Measurements from ENCODE around the gene LGALS1.

The LGALS1 gene

DNA sequence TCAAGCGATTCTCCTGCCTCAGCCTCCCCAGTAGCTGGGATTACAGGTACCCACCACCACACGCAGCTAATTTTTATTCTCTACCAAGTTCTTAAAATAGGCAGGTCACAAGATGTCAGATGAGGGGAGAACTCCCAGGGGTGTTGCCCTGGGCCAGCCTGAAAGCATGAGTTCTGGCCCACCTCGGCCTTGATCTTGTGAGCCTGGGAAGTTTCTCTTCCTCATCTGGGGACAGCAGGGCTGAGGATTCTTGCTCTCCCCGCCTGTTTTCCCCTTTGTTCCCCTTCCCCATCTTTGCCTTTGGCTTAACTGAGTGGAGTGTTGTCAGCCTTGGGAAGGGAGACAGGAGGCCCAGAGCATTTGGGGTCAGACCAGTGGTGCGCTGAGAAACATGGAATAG, 13.4 kb upstream of the LGALS1 start:
- DNase-seq (ENCODE audit: low read depth in 2 of 2), result no peak

DNA sequence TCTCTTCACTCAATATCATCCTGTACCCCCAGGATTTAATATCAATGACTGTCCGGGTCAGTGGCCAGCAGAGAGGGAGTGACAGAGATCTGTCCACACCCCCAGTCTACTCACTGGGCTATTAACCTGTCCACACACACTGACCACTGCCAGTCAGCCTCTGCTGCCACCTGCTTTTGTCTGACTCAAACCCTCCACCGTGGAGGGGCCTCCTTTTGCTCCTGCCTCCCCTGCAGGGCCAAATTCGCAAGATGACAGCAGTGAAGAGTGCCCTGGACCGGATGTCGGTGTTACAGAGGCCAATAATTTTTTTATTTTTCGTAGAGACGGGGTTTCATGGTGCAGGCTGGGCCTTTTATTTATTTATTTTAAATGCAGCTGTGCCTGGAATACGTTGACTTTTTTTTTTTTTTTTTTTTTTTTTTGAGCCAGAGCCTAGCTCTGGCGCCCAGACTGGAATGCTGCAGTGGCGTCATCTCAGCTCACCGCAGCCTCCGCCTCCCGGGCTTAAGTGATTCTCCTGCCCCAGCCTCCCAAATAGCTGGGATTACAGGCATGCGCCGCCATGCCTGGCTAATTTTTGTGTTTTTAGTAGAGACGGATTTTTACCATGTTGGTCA, 11.8 kb upstream of the LGALS1 start:
- no peak for DNase-seq (ENCODE audit: low read depth in 2 of 2)

DNA sequence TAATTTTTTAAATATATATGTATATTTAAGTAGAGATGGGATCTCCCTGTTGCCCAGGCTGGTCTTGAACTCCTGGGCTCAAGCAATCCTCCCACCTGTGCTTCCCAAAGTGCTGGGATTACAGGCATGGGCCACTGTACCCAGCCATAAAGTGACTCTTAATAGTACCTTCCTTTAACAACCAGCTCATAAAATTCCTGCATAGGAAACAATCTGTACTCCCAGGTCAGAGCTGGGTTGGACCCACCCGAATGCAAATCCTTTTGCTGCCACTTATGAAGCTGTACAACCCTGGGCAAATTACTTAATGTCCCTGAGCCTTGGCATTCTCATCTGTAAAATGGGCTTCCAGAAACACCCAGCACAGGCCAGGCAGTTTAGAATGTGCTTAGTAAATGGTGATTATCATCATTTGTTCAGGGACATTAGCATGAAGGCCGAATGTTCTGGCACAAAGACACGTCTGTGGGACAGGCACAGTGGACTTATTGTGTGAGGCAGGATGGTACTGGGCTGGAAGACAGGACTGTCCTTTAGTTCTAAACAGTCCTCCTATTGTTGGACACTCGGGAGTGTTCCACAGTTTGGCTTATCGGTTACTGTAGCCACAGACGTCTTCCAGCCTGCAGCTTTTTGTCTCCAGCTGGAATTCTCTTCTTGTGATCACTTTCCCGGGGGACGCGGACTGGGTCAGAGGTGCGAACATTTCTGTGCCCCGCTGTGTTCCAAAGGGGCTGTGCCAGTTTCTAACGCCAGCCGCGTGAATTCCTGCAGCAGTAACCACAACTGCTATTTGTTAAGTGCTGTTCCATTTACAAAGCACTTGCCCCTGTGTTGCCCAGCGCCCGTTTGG, 11.0 kb upstream of the LGALS1 start:
- no peak for DNase-seq (ENCODE audit: low read depth in 2 of 2)

DNA sequence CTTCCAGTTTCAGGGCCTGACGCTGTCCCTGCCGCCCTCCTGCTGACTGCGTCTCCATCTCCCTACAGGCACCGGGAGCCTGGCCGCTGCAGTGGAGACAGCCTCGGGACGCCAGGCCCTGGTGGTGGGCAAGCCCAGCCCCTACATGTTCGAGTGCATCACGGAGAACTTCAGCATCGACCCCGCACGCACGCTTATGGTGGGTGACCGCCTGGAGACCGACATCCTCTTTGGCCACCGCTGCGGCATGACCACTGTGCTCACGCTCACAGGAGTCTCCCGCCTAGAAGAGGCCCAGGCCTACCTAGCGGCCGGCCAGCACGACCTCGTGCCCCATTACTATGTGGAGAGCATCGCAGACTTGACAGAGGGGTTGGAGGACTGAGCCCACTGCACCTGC, 9.9 kb upstream of the LGALS1 start:
- no peak for DNase-seq (ENCODE audit: low read depth in 2 of 2)

DNA sequence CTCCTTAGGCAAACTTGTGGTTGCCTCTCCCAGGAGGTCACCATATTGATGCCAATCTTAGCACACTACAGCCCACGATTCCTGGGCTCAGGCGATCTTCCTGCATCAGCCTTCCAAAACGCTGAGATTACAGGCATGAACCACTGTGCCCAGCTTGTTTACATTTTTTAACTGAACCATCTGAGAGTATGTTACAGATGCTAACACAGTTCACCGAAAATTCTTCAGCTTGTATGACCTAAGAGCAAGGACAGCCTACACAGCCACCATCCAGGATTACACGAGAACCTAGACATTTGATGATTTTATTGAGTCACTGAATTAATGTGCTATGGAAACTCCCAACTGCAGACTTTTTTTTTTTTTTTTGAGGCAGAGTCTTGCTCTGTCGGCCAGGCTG, 5.8 kb upstream of the LGALS1 start:
- DNase-seq (ENCODE audit: low read depth in 2 of 2), result no peak

DNA sequence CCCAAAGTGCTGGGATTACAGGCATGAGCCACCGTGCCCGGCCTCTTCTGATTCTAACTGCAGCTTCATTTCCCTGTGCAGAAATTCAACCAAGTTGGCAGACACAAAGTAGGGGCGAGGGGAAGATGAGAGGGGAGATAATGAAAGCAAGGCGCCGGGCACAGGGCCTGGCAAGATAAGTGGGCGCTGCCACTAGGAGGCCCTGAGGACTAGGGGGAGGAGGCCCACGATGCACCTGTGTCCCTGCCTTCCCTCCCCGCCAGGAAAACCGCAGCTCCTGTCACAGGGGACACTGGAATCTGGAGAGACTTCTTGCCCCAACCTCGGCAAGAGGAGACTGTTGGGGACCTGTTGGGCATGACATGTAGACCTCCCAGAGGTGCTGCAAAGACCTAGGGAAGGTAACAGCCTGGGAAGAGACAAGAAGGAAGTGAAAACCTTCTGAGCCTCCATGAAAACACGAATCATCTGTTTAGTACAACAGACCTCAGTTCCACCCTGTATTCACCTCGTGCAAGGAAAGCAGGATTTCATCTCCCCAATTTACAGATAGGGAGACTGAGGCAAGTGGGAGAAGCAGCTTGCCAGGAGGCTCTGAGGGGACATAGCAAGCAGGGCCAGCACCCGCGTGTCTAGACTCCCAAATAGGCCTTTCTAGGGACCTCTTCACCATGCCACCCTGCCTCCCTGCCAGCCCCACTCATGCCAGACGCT, 3.1 kb upstream of the LGALS1 start:
- DNase-seq (ENCODE audit: low read depth in 2 of 2), result no peak

DNA sequence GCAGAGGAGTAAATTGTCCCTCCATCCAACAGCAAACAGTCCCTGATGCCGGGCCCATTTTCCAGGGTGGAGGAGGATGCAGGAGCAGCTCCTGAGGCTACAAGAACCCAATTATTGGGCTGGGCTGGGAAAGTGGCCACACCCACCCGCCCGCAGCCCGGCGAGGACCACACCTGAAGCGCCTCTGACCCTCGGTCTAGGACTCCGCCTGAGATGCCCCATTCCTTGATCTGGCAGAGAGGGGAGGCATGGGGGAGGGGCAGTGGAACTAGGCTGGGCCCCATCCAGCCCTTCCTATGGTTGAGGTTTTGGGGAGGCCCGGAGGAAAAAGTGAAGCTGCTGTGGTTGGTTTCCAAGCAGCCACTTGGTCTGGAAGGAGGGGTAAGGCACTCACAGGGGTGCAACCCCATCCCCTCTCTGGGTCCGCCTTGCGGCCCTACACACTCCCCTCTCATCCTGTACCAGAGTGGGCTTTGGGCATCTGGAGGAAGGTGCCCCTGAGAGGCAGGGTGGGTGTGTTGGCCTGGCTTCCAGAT, 2.4 kb upstream of the LGALS1 start:
- no peak for DNase-seq (ENCODE audit: low read depth in 2 of 2)

DNA sequence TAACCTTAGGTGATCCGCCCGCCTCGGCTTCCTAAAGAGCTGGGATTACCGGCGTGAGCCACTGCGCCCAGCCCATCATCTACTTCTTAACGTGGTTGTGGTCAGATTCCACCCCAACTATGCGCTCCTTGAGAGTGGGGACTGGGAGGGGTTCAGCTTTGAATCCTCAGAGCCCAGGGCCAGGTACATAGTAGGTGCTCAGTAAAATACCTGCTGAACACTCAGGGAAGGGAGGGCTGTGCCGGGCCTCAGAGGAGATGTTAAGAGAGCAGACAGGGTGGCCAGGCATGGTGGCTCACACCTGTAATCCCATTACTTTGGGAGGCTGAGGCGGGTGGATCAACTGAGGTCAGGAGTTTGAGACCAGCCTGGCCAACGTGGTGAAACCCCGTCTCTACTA, 1.2 kb upstream of the LGALS1 start:
- DNase-seq (ENCODE audit: low read depth in 2 of 2), result no peak

DNA sequence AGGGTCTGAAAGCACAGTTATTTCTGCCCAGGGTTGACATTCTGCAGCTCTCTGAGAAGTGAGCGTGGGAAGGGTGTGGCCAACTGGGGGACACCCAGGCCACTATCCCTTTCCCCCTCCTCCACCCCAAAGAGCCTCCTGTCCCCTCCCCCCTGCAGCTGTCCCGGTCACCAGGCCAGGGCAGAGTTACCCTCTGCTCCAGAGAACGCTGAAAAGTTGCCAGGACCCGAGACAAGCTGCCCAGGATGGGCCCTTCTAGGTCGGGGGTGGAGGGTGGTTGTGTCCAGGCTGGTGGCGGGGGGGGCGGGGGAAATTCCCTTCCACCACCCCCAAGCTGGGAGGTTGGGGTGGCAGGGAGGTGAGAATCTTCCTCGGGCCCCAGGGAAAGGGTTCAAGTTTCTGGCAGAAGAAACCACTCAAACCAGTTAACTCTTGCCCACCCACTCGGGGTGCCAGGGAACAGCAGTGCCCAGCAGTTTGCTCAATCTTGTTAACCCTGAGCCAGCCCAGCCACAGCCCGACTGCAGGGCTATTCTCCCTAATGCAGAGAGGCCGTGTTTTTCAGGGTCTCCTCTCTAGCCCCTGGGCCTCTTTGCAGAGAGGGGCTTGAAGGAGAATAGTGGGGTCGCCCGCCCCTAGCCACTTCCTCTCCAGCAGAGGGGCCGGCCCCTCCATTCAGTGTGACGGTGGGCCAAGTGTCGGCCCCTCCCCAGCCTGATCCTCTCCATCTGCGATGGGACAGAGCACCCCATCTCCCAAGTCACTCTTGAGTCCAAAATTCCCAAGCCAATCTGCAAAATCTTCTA, 697 bp downstream of the LGALS1 start:
- no peak for DNase-seq (ENCODE audit: low read depth in 2 of 2)

DNA sequence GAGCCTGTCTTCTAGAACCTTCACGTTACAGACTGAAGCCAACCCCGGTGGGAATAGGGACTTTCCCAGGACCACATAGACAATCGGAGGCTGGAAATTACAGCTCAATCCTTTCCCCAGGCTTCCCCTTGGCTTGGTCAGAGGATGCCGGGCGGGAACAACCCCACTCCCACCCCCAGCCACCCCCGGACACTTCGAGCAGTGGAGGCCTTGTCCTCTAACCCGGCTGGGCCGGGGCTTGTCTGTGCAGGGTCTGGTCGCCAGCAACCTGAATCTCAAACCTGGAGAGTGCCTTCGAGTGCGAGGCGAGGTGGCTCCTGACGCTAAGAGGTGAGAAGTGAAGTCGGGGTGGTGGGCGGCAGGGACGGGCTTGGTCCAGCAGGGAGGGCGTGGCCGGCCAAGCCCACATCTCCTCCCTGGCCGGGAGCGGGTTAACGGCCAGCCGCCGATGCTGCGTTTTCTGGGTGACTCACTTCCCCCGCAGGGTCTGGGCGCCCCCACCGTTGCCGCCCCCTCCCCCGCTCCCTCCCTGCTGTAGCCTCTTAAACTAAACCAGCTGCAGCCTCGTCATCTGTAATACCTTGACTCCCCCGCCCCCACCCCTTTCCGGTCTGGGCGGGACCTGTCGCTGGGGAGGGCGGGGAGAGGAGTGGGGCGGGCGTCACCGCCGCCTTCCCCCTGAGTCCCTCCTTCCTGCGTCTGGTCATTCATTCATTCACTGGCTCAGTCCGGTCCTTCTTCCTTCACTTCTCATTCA, 1.5 kb downstream of the LGALS1 start:
- DNase-seq (ENCODE audit: low read depth in 2 of 2), result peak; percentile 90 to 91

DNA sequence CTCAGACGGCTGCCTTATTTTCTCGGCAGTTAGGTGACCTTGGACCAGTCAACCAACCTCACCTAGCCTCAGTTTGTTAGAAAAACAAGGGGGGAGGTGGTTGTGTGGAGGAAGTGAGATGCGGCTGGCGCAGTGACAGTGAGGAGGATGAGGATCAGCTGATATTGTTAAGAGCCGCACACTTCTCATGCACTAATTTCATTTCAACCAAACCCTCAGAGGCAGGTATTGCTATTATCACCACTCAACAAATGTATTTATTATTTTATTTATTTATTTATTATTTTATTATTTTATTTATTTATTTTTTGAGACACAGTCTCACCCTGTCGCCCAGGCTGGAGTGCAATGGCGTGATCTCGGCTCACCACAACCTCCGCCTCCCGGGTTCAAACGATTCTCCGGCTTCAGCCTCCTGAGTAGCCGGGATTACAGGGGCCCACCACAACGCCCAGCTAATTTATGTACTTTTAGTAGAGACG, 2.1 kb downstream of the LGALS1 start:
- no peak for DNase-seq (ENCODE audit: low read depth in 2 of 2)

DNA sequence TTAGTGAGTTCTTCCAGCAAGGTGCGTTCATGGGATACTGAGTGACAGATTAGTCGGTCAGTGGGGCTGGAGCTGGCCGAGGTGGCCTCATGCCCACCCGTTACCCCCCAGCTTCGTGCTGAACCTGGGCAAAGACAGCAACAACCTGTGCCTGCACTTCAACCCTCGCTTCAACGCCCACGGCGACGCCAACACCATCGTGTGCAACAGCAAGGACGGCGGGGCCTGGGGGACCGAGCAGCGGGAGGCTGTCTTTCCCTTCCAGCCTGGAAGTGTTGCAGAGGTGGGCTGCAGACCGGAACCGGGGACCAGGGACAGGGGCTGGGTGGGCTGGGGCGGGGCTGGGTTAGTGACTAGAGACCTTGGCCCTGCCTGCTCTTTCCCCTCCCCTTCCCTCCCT, 2.9 kb downstream of the LGALS1 start:
- no peak for DNase-seq (ENCODE audit: low read depth in 2 of 2)

DNA sequence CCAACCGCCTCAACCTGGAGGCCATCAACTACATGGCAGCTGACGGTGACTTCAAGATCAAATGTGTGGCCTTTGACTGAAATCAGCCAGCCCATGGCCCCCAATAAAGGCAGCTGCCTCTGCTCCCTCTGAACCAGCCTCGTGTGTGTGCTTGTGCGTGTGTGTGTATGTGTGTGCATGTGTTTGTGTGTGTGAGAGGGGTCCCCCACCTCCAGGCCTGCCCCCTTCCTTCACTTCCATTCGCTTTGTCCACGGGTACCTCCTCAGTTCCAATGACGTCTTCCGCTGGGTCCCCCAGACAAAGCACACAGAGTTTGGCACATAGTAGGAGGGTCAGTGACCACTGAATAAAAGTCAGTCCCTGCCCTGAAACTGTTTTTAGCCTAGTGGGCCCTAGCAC, 4.2 kb downstream of the LGALS1 start:
- DNase-seq (ENCODE audit: low read depth in 2 of 2), result no peak

DNA sequence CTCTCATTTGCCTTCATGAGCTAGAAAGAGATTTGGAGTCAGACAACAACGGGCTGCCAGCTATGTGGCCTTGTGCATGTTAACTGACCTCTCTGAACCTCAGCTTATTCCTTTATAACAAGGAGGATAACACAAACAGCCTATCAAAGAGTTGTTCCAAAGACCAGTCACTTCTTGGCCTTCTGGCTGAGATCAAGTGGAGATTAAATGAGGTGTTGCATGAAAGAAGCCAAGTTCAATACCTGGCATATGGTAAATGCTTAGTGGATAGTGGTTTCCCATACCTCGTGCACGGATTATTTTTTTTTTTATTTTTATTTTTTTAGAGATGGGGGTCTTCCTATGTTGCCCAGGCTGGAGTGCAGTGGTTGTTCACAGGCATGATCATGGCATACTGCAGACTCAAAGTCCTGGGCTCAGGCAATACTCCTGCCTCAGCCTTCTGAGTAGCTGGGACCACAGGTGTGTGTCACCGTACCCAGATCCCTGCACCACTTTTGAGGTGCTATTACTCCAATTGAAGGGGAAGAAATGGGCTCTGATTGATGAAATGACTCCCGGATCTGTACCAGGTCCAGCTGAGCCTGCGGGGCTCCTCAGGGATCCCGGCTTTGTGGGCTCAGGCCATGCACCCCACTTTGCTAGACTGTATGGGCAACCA, 4.9 kb downstream of the LGALS1 start:
- DNase-seq (ENCODE audit: low read depth in 2 of 2), result no peak

DNA sequence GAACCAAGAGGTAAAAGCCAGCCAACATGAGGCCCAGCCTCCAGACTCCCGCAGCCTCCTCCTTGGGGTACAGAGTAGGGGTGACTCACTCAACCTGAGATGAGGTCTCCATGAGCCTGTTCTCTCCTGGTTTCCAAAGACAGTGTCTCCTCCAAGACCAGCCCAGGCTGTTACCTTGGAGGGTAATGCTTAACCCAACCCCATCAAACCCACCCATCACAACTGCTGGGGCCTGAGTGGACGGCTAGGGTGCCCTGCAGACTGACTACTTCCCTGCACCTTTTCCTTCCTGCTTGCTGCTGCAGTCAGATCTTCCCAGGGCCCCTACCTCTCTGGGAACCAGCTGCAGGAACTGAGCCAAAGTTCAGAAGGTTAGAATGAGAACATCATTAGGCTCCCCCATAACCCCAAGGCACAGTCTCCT, 5.6 kb downstream of the LGALS1 start:
- DNase-seq (ENCODE audit: low read depth in 2 of 2), result no peak

DNA sequence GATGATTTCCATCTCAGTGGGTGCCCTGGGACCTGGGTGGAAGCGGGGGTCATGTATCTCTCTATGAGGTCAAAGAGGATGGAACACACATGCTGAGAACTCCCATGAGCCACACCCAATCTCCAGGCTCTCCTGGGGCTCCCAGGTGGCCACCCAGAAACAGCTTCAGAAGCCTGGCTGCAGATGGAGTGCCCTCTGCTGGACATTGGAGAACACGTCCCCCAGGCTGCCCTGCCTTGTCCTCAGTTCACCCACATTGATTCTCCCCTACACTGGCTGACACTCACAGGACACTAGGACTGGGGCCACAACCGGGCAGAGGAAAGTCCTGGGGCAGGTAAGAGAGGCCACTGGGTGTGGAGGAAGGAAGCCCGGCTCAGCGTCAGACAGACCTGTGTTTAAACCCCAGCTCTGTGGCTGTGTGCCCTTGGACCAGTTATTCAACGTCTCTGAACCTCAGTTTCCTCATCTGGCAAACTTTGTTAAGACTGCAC, 6.2 kb downstream of the LGALS1 start:
- peak; percentile 61 to 65 for DNase-seq (ENCODE audit: low read depth in 2 of 2)

DNA sequence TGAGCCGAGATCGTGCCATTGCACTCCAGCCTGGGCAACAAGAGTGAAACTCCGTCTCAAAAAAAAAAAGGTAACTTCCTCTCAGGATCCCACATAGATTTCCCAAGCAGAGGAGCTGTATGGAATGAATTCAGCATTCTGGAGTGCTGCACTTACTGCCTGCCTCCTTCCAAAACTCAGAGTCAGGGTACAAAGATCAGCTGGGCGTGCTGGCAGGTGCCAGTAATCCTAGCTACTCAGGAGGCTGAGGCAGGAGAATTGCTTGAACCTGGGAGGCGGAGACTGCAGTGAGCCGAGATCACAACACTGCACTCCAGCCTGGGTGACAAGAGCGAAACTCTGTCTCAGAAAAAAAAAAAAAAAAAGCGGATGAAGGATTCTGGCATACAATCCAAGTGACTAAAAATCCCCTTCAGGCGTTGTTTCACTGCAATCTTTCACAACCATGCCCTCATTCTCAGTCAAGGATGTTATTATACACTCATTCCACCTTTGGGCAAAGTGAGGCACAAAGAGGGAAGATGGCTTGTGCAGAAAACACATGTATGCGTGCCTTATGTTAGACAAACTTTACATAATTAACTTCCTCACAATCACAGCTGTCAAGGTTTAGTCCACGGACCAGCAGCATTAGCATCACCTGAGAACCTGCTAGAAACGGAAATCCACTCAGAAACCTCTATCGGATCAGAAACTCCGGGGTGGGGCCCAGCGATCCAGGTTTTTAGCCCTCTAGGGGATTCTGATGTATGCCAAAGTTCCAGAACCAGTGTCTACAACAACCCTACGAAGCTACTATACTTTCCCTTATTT, 9.6 kb downstream of the LGALS1 start:
- no peak for DNase-seq (ENCODE audit: low read depth in 2 of 2)

DNA sequence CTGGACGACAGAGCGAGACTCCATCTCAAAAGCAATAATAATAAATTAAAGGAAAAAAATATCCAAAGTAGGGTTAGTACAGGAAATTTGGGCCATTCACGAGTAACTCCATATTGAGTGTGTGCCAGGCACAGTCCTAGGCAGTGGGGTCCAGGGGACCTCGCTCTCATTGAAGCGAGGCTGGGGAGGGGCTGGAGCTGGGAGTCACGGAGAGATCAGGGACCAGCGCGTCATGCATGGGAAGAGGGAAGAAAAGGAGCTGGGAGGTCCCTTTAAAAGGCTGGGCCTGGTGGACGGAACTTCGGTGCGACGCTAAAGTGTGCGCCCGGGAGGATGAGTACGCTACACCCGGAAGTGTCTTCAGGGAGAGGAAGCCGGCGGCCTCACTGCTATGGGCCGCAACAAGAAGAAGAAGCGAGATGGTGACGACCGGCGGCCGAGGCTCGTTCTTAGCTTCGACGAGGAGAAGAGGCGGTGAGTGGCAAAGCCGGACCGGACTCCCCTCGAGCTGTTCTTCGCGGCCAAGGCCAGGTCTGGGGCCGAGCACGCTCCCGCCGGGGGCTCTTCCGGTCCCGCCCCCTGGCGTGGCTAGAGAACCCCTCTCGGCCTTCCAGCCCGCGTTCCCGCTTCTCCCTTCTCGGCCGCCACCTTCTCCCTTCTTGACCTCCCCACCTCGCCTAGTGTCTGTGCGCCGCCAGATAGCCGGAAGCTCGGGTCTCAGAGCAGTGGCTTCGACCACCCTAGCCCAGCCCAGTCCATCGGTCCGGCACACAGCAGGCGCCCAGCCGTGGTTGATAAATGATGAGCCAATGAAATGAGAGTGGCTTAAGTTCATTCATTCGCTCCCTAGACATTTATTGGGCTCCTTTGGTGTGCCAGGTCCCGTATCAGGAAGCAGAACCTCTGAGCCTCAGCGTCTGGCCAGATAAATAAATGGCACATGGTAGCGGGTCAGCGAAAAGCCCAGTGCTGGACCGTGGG, 10.9 kb downstream of the LGALS1 start, which contains the start of gene NOL12:
TSS of gene NOL12 (plus strand) at position 342 of the 981 bp plus-strand sequence. CDS start at position 392, 50 bp downstream.
- DNase-seq (ENCODE audit: low read depth in 2 of 2), result peak; percentile 62

Data from activated CD4-positive, alpha-beta T cell treated with anti-CD3 and anti-CD28 coated beads for 24 hours (primary cell).